Measurements from ENCODE around the gene FNDC10. TPM values are rescaled to one million over a fixed set of nuclear protein-coding genes. Genes with fewer than 3 reads are reported as not detected.
A peak's percentile ranks its signal among the peaks of the same experiment; 100 is the strongest.

Gene FNDC10
- total RNA-seq, 2 donors from 2014 or later = 10.4 to 10.8 TPM

GRCh38 chr1:1618396-1619068 lies 18.6 kb upstream of the FNDC10 start:
- 90 to 93% methylated on average over 7 to 9 of the region's 9 CpGs for WGBS, 2 experiments (ENCODE audit: insufficient coverage in 1 of 2, insufficient read length in 1 of 2)
- Mint-ChIP-seq H3K27ac (no peak overlapping the region), H3K4me1 (no peaks in the 10 kb centered on the region), H3K4me3 (no peak overlapping the region), H3K27me3 (ENCODE audit: insufficient read depth) (no peaks in the 10 kb centered on the region), H3K9me3 (no peaks in the 10 kb centered on the region), H3K36me3 (ENCODE audit: low read depth) (peaks cover 10% of the 10 kb centered on the region)
- no peaks in the 10 kb centered on the region for H3K9me3 ChIP-seq (ENCODE audit: control insufficient read depth, low read length)
- H3K27me3 ChIP-seq (ENCODE audit: control insufficient read depth, insufficient read depth, low read length, poor library complexity, severe bottlenecking) = no peaks in the 10 kb centered on the region
- no peak overlapping the region for H3K4me3 ChIP-seq (ENCODE audit: low read length)
- no peak overlapping the region for H3K9ac ChIP-seq (ENCODE audit: extremely low read depth, low read length, poor library complexity, severe bottlenecking)
- peaks cover 8% of the 10 kb centered on the region for H3K4me1 ChIP-seq (ENCODE audit: control insufficient read depth, insufficient read depth, low read length)
- H3K36me3 ChIP-seq (ENCODE audit: control insufficient read depth, insufficient read depth, low read length) = peaks cover 18% of the 10 kb centered on the region
- no peak overlapping the region for H3K27ac ChIP-seq (ENCODE audit: low read depth, low read length)
- DNase-seq = no peak
- no peak for TF ChIP-seq CTCF (conservative IDR thresholded peaks at IDR 0.05)

GRCh38 chr1:1617925-1618324 lies 18.0 kb upstream of the FNDC10 start:
- Histone ChIP-seq H3K9ac (ENCODE audit: extremely low read depth, low read length, poor library complexity, severe bottlenecking) (no peak overlapping the region), H3K36me3 (ENCODE audit: control insufficient read depth, insufficient read depth, low read length) (peaks cover 18% of the 10 kb centered on the region), H3K4me3 (ENCODE audit: low read length) (no peak overlapping the region), H3K27ac (ENCODE audit: low read depth, low read length) (no peak overlapping the region), H3K9me3 (ENCODE audit: control insufficient read depth, low read length) (no peaks in the 10 kb centered on the region), H3K4me1 (ENCODE audit: control insufficient read depth, insufficient read depth, low read length) (peaks cover 8% of the 10 kb centered on the region), H3K27me3 (ENCODE audit: control insufficient read depth, insufficient read depth, low read length, poor library complexity, severe bottlenecking) (no peaks in the 10 kb centered on the region)
- no peaks in the 10 kb centered on the region for H3K27me3 Mint-ChIP-seq (ENCODE audit: insufficient read depth)
- H3K9me3 Mint-ChIP-seq = no peaks in the 10 kb centered on the region
- no peak overlapping the region for H3K27ac Mint-ChIP-seq
- H3K36me3 Mint-ChIP-seq (ENCODE audit: low read depth) = peaks cover 10% of the 10 kb centered on the region
- 96% methylated on average over 4 to 6 of the region's 6 CpGs for WGBS, 2 experiments (ENCODE audit: insufficient coverage in 1 of 2, insufficient read length in 1 of 2)
- H3K4me1 Mint-ChIP-seq = no peaks in the 10 kb centered on the region
- no peak for TF ChIP-seq CTCF (conservative IDR thresholded peaks at IDR 0.05)
- no peak overlapping the region for H3K4me3 Mint-ChIP-seq
- DNase-seq = no peak

GRCh38 chr1:1617516-1617915 lies 17.6 kb upstream of the FNDC10 start:
- Histone ChIP-seq H3K4me1 (ENCODE audit: control insufficient read depth, insufficient read depth, low read length) (peaks cover 8% of the 10 kb centered on the region), H3K9me3 (ENCODE audit: control insufficient read depth, low read length) (no peaks in the 10 kb centered on the region), H3K27me3 (ENCODE audit: control insufficient read depth, insufficient read depth, low read length, poor library complexity, severe bottlenecking) (no peaks in the 10 kb centered on the region), H3K9ac (ENCODE audit: extremely low read depth, low read length, poor library complexity, severe bottlenecking) (no peak overlapping the region), H3K4me3 (ENCODE audit: low read length) (no peak overlapping the region), H3K27ac (ENCODE audit: low read depth, low read length) (no peak overlapping the region), H3K36me3 (ENCODE audit: control insufficient read depth, insufficient read depth, low read length) (peaks cover 18% of the 10 kb centered on the region)
- Mint-ChIP-seq H3K9me3 (no peaks in the 10 kb centered on the region), H3K4me1 (no peaks in the 10 kb centered on the region), H3K27ac (no peak overlapping the region), H3K36me3 (ENCODE audit: low read depth) (peaks cover 8% of the 10 kb centered on the region), H3K4me3 (peak overlapping the region; percentile 87), H3K27me3 (ENCODE audit: insufficient read depth) (no peaks in the 10 kb centered on the region)
- 96% methylated on average over 7 to 11 of the region's 11 CpGs for WGBS, 2 experiments (ENCODE audit: insufficient coverage in 1 of 2, insufficient read length in 1 of 2)
- DNase-seq = no peak
- TF ChIP-seq CTCF (conservative IDR thresholded peaks at IDR 0.05) = no peak
